Suprapubic skin (tissue), 4 donors: ENCODE results near the gene MUS81. TPM values are rescaled to one million over a fixed set of nuclear protein-coding genes. Genes with fewer than 3 reads are reported as not detected.

Source experiments
- DNase-seq, 2 donors: peaks; one replicate each; pipeline ENCODE4 v3.0.0-alpha.2; 2019; ENCODE audit warnings: low spot score in 2 of 2
- H3K27ac ChIP-seq: fragments of 200-600 bp; sonication (generic); one replicate; pipeline ENCODE4 v1.5.1; 2019
- H3K27me3 ChIP-seq: fragments of 200-600 bp; sonication (generic); one replicate; pipeline ENCODE4 v1.5.1; 2019
- H3K36me3 ChIP-seq: fragments of 200-600 bp; sonication (generic); one replicate; pipeline ENCODE4 v1.5.1; 2019
- H3K4me1 ChIP-seq: fragments of 200-600 bp; sonication (generic); one replicate; pipeline ENCODE4 v1.5.1; 2019
- H3K4me3 ChIP-seq: fragments of 200-600 bp; sonication (generic); one replicate; pipeline ENCODE4 v1.5.1; 2019; ENCODE audit warnings: mild to moderate bottlenecking
- H3K9me3 ChIP-seq: fragments of 200-600 bp; sonication (generic); one replicate; pipeline ENCODE4 v1.5.1; 2019
- CTCF ChIP-seq, 2 donors: fragments of 200-600 bp in 1 of 2; fragments of 450-650 bp in 1 of 2; sonication (generic) in 1 of 2; IDR thresholded peaks; one replicate each; pipeline ENCODE4 v1.5.1; 2016 to 2019; ENCODE audit warnings: antibody characterized with exemption in 2 of 2, mild to moderate bottlenecking in 1 of 2, moderate library complexity in 1 of 2
- EP300 ChIP-seq: sonication (generic); formaldehyde crosslinking; IDR thresholded peaks from one replicate; pipeline ENCODE4 v1.6.1; 2017; ENCODE audit warnings: antibody characterized with exemption
- POLR2A ChIP-seq, 2 donors: fragments of 450-650 bp; IDR thresholded peaks; one replicate each; pipeline ENCODE4 v1.6.1; 2017; ENCODE audit warnings: antibody characterized with exemption in 2 of 2, mild to moderate bottlenecking in 2 of 2, moderate library complexity in 2 of 2
- POLR2AphosphoS5 ChIP-seq, 3 donors: sonication (generic); formaldehyde crosslinking; IDR thresholded peaks; one replicate each; pipeline ENCODE4 v1.6.1; 2017; ENCODE audit warnings: antibody characterized with exemption in 3 of 3
- WGBS: methylation state at CpG from one replicate; pipeline ENCODE4 v1.1.5; 2018; 5-methylcytosine and 5-hydroxymethylcytosine counted together
- total RNA-seq, 4 donors: library from RNA; depleted of rRNA; stranded (reverse); fragments of >200 nt; gene quantifications; one replicate each; pipeline ENCODE4 v1.1.0, GENCODE V29; 2016

Gene MUS81
- total RNA-seq, 4 donors from 2014 or later = 22.8 to 46.2 (median 32.2) TPM

GRCh38 chr11:65867284-65868071 lies 7.2 kb downstream of the MUS81 start:
- Histone ChIP-seq H3K36me3 (peaks cover 52% of the 10 kb centered on the region), H3K4me1 (peaks cover 30% of the 10 kb centered on the region), H3K4me3 (no peak overlapping the region), H3K27ac (no peak overlapping the region), H3K9me3 (no peaks in the 10 kb centered on the region), H3K27me3 (no peaks in the 10 kb centered on the region)
- WGBS = 66% methylated on average over 25 of the region's 29 CpGs
- TF ChIP-seq POLR2AphosphoS5 (IDR thresholded peaks at IDR 0.05) (no peak), POLR2A (IDR thresholded peaks at IDR 0.05) (no peak), CTCF (IDR thresholded peaks at IDR 0.05) (no peak), EP300 (no peak)
- DNase-seq = no peak

- H3K27me3 ChIP-seq = no peaks in the 10 kb centered on the region
- H3K4me3 ChIP-seq = no peak overlapping the region
- H3K27ac ChIP-seq = no peak overlapping the region
- H3K9me3 ChIP-seq = no peaks in the 10 kb centered on the region
- DNase-seq = no peak
- peaks cover 33% of the 10 kb centered on the region for H3K4me1 ChIP-seq
- peaks cover 45% of the 10 kb centered on the region for H3K36me3 ChIP-seq
- no peak for TF ChIP-seq POLR2AphosphoS5 (IDR thresholded peaks at IDR 0.05)
- TF ChIP-seq CTCF (IDR thresholded peaks at IDR 0.05) = no peak
- TF ChIP-seq EP300 = no peak
- TF ChIP-seq POLR2A (IDR thresholded peaks at IDR 0.05) = no peak
- WGBS = 85% methylated on average over 14 of the region's 19 CpGs
Observed at GRCh38 chr11:65868076-65868667, 7.9 kb downstream of the MUS81 start.

GRCh38 chr11:65868907-65869306 lies 8.7 kb downstream of the MUS81 start:
- no peak overlapping the region for H3K27ac ChIP-seq
- TF ChIP-seq EP300 = no peak
- 93% methylated on average over 3 of the region's 3 CpGs for WGBS
- H3K4me1 ChIP-seq = peaks cover 40% of the 10 kb centered on the region
- no peak for DNase-seq
- no peaks in the 10 kb centered on the region for H3K27me3 ChIP-seq
- H3K4me3 ChIP-seq = no peak overlapping the region
- H3K9me3 ChIP-seq = no peaks in the 10 kb centered on the region
- peaks cover 38% of the 10 kb centered on the region for H3K36me3 ChIP-seq

- Histone ChIP-seq H3K4me1 (peaks cover 43% of the 10 kb centered on the region), H3K27ac (no peak overlapping the region), H3K36me3 (peaks cover 29% of the 10 kb centered on the region), H3K4me3 (no peak overlapping the region), H3K9me3 (no peaks in the 10 kb centered on the region), H3K27me3 (no peaks in the 10 kb centered on the region)
- WGBS = 75% methylated on average over 21 of the region's 24 CpGs
- TF ChIP-seq POLR2AphosphoS5 (IDR thresholded peaks at IDR 0.05) (no peak), POLR2A (IDR thresholded peaks at IDR 0.05) (no peak), EP300 (no peak), CTCF (IDR thresholded peaks at IDR 0.05) (no peak)
- no peak for DNase-seq
Observed at GRCh38 chr11:65869643-65870306, 9.5 kb downstream of the MUS81 start.

GRCh38 chr11:65870307-65870658 lies 10.1 kb downstream of the MUS81 start:
- peaks cover 43% of the 10 kb centered on the region for H3K4me1 ChIP-seq
- 96% methylated on average over 8 of the region's 11 CpGs for WGBS

More at GRCh38 chr11:65870307-65870658, 10.1 kb downstream of the MUS81 start:
- H3K27me3 ChIP-seq = no peaks in the 10 kb centered on the region
- H3K9me3 ChIP-seq = no peaks in the 10 kb centered on the region
- H3K27ac ChIP-seq = no peak overlapping the region
- TF ChIP-seq POLR2A (IDR thresholded peaks at IDR 0.05) = no peak
- no peak for TF ChIP-seq POLR2AphosphoS5 (IDR thresholded peaks at IDR 0.05)
- no peak for TF ChIP-seq EP300
- TF ChIP-seq CTCF (IDR thresholded peaks at IDR 0.05) = no peak
- H3K4me3 ChIP-seq = no peak overlapping the region
- DNase-seq = no peak
- H3K36me3 ChIP-seq = peaks cover 24% of the 10 kb centered on the region
